H1 (cell line): ENCODE data around the gene ABHD12B. TPM values are rescaled to one million over a fixed set of nuclear protein-coding genes. Genes with fewer than 3 reads are reported as not detected.

ENCODE experiments used
- BACH1 ChIP-seq: IDR thresholded peaks from 2 replicates; pipeline ENCODE4 v1.6.1; 2012; ENCODE audit warnings: low read length, improper control_type of control experiment
- RAD21 ChIP-seq, 2 experiments: IDR thresholded peaks in 1 of 2; conservative IDR thresholded peaks in 1 of 2; 2 replicates each; pipeline ENCODE4 v1.6.1; 2011; ENCODE audit warnings: low read depth in 2 of 2, low read length in 2 of 2, improper control_type of control experiment in 1 of 2, inconsistent platforms in 1 of 2, mild to moderate bottlenecking in 1 of 2, moderate library complexity in 1 of 2
- RFX5 ChIP-seq: IDR thresholded peaks from 2 replicates; pipeline ENCODE4 v1.6.1; 2011; ENCODE audit warnings: low read depth, low read length, improper control_type of control experiment, borderline replicate concordance
- SRF ChIP-seq: IDR thresholded peaks from 2 replicates; pipeline ENCODE4 v1.6.1; 2011; ENCODE audit warnings: mild to moderate bottlenecking, low read depth, low read length, moderate library complexity
- TBP ChIP-seq: IDR thresholded peaks from 2 replicates; pipeline ENCODE4 v1.6.1; 2011; ENCODE audit warnings: low read depth, low read length, improper control_type of control experiment
- TEAD4 ChIP-seq: IDR thresholded peaks from 2 replicates; pipeline ENCODE4 v1.6.1; 2012; ENCODE audit warnings: low read depth, low read length, inconsistent platforms, mixed read lengths
- polyA plus RNA-seq, 7 experiments: library from polyadenylated mRNA; depleted of rRNA in 3 of 7; stranded (reverse) in 5 of 7; unstranded in 2 of 7; fragments of >200 nt in 5 of 7; fragments of 200-250 nt in 2 of 7; gene quantifications; 1 replicate in 5 of 7; 2 replicates in 1 of 7; 4 replicates in 1 of 7; pipeline versions ENCODE4 v1.2.1 to v1.2.3, GENCODE V29; 2011 to 2013; ENCODE audit warnings: missing spikeins in 2 of 7, mixed read lengths in 2 of 7
- total RNA-seq: library from RNA; stranded (reverse); fragmentation: NEBNext Ultra II Directional; extraction: Animal tissue kit (Norgen Biotek cat#: 25700); gene quantifications from 2 replicates; pipeline ENCODE4 v1.2.1, GENCODE V29; 2021

The ABHD12B gene
- total and polyA plus RNA-seq, 2 of the 8 experiments (the other 6 are each of a cell fraction or from before 2014, with no cell fraction given) = 4.0 to 102 TPM

GRCh38 chr14:50943943-50944646 lies 72.2 kb downstream of the ABHD12B start, which contains the start of gene PYGL (continued):
- TF ChIP-seq RAD21 (IDR thresholded peaks at IDR 0.05 in 1 of 2, conservative IDR thresholded peaks at IDR 0.05 in 1 of 2; ENCODE audit: low read depth in 2 of 2, low read length in 2 of 2) (no peak; a peak in 2 of 4 replicates), TBP (no peak; the same call in 1 of the 2 replicates), BACH1 (no peak), RFX5 (no peak), SRF (no peak), TEAD4 (no peak)
